ENCODE data around the gene LYRM2. TPM values are rescaled to one million over a fixed set of nuclear protein-coding genes. Genes with fewer than 3 reads are reported as not detected.

Gene LYRM2
- total and polyA plus RNA-seq, 9 of the 15 experiments (the other 6 are each of a cell fraction or from before 2014, with no cell fraction given), result 13.9 to 115 (median 42.9) TPM

DNA sequence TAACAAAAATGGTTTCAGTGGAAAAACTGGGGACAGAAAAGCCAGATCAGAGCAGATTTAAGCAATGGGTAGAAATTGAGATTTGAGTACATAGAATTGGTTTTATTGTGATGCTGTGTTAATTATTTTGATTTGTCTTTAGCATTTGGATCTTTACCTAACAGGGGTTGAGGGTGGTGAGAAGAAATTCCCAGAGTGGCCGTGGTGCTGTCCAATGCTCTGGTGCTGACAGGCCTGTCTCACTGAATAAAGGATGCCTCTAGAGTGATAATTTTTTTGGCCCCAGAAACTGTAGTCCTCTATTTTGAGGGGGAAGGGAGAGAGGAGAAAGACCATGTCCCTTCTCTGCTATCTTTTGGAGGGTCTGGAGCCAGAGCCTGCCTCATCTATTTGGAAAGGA is 79.1 kb downstream of the LYRM2 start:
- no peak for ATAC-seq
- H3K36me3 ChIP-seq (ENCODE audit: control insufficient read depth, insufficient read depth, low read length), result no peaks in the 10 kb centered on the region
- H3K4me1 ChIP-seq (replicated peaks in 1 of 2; ENCODE audit: control insufficient read depth in 2 of 2, insufficient read depth in 2 of 2, low read length in 2 of 2), result no peaks in the 10 kb centered on the region
- H3K27ac ChIP-seq (ENCODE audit: extremely low read depth, low read depth, low read length), result no peak overlapping the region
- H2AFZ ChIP-seq (ENCODE audit: low read depth, low read length), result no peak overlapping the region
- peak in 1 of 4 experiments; percentile 18 for DNase-seq (ENCODE audit: extremely low read depth in 1 of 4, low spot score in 3 of 4)
- intact Hi-C loops (cut with micrococcal nuclease), result no loop called here
- H3K4me3 ChIP-seq, result no peak overlapping the region
- no peaks in the 10 kb centered on the region for H3K9me3 ChIP-seq (replicated peaks; ENCODE audit: control insufficient read depth, insufficient read depth, low read depth, low read length)
- no peaks in the 10 kb centered on the region for H3K9me1 ChIP-seq (ENCODE audit: control insufficient read depth, insufficient read depth, low read length)
- no peak overlapping the region for H3K4me2 ChIP-seq (ENCODE audit: insufficient read depth, low read length)
- no TSS peak for BruUV-seq (replicated peaks)
- no peak overlapping the region for H3K9ac ChIP-seq (ENCODE audit: insufficient read depth in 1 of 2, low read depth in 2 of 2, low read length in 2 of 2)
- no peaks in the 10 kb centered on the region for H3K79me2 ChIP-seq (ENCODE audit: control insufficient read depth, insufficient read depth, low read length)
- no peak for FAIRE-seq
- no peaks in the 10 kb centered on the region for H4K20me1 ChIP-seq (replicated peaks; ENCODE audit: control insufficient read depth, insufficient read depth, low read length)
- peaks cover 14 to 19% of the 10 kb centered on the region in 2 experiments for H3K27me3 ChIP-seq (ENCODE audit: control insufficient read depth in 2 of 2, insufficient read depth in 2 of 2, low read length in 2 of 2)
- TF ChIP-seq, protein P1, sequence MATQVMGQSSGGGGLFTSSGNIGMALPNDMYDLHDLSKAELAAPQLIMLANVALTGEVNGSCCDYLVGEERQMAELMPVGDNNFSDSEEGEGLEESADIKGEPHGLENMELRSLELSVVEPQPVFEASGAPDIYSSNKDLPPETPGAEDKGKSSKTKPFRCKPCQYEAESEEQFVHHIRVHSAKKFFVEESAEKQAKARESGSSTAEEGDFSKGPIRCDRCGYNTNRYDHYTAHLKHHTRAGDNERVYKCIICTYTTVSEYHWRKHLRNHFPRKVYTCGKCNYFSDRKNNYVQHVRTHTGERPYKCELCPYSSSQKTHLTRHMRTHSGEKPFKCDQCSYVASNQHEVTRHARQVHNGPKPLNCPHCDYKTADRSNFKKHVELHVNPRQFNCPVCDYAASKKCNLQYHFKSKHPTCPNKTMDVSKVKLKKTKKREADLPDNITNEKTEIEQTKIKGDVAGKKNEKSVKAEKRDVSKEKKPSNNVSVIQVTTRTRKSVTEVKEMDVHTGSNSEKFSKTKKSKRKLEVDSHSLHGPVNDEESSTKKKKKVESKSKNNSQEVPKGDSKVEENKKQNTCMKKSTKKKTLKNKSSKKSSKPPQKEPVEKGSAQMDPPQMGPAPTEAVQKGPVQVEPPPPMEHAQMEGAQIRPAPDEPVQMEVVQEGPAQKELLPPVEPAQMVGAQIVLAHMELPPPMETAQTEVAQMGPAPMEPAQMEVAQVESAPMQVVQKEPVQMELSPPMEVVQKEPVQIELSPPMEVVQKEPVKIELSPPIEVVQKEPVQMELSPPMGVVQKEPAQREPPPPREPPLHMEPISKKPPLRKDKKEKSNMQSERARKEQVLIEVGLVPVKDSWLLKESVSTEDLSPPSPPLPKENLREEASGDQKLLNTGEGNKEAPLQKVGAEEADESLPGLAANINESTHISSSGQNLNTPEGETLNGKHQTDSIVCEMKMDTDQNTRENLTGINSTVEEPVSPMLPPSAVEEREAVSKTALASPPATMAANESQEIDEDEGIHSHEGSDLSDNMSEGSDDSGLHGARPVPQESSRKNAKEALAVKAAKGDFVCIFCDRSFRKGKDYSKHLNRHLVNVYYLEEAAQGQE (IDR thresholded peaks at IDR 0.05; ENCODE audit: borderline replicate concordance), result peak; percentile 96
- TF ChIP-seq, protein P1 (CRISPR knock-in tag; IDR thresholded peaks at IDR 0.05; ENCODE audit: low read depth), result peak; percentile 88
- TF ChIP-seq DMBX1 (CRISPR knock-in tag; IDR thresholded peaks at IDR 0.05; ENCODE audit: borderline replicate concordance) (no peak; the same call in 1 of the 2 replicates), EHMT2 (IDR thresholded peaks at IDR 0.05) (peak; percentile 95), MIER1 (IDR thresholded peaks at IDR 0.05; ENCODE audit: low read depth) (peak; percentile 87), ZBTB1 (CRISPR knock-in tag; IDR thresholded peaks at IDR 0.05; ENCODE audit: borderline replicate concordance, low read depth) (no peak), ZC3H8 (IDR thresholded peaks at IDR 0.05) (no peak), MNT (conservative IDR thresholded peaks at IDR 0.05) (no peak)
- TF ChIP-seq, protein P2, sequence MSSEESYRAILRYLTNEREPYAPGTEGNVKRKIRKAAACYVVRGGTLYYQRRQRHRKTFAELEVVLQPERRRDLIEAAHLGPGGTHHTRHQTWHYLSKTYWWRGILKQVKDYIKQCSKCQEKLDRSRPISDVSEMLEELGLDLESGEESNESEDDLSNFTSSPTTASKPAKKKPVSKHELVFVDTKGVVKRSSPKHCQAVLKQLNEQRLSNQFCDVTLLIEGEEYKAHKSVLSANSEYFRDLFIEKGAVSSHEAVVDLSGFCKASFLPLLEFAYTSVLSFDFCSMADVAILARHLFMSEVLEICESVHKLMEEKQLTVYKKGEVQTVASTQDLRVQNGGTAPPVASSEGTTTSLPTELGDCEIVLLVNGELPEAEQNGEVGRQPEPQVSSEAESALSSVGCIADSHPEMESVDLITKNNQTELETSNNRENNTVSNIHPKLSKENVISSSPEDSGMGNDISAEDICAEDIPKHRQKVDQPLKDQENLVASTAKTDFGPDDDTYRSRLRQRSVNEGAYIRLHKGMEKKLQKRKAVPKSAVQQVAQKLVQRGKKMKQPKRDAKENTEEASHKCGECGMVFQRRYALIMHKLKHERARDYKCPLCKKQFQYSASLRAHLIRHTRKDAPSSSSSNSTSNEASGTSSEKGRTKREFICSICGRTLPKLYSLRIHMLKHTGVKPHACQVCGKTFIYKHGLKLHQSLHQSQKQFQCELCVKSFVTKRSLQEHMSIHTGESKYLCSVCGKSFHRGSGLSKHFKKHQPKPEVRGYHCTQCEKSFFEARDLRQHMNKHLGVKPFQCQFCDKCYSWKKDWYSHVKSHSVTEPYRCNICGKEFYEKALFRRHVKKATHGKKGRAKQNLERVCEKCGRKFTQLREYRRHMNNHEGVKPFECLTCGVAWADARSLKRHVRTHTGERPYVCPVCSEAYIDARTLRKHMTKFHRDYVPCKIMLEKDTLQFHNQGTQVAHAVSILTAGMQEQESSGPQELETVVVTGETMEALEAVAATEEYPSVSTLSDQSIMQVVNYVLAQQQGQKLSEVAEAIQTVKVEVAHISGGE (CRISPR knock-in tag; IDR thresholded peaks at IDR 0.05), result no peak
- 0% methylated on average over 1 of the region's 1 CpG for WGBS (ENCODE audit: insufficient coverage, low coverage, missing lambda C conversion rate)
- CTCF ChIA-PET (ENCODE audit: low intra/inter-chr PET ratio), result no interaction called here
- POLR2A ChIA-PET, result no interaction called here
- in situ Hi-C loops (cut with MboI), result no loop called here

Measured in K562 (cell line).